ENCODE data around the gene PHACTR4. TPM values are rescaled to one million over a fixed set of nuclear protein-coding genes. Genes with fewer than 3 reads are reported as not detected.

PHACTR4 gene
- total and polyA plus RNA-seq, 2 of the 13 experiments (the other 11 are each of a cell fraction or from before 2014, with no cell fraction given), result 13.9 to 17.1 TPM

DNA sequence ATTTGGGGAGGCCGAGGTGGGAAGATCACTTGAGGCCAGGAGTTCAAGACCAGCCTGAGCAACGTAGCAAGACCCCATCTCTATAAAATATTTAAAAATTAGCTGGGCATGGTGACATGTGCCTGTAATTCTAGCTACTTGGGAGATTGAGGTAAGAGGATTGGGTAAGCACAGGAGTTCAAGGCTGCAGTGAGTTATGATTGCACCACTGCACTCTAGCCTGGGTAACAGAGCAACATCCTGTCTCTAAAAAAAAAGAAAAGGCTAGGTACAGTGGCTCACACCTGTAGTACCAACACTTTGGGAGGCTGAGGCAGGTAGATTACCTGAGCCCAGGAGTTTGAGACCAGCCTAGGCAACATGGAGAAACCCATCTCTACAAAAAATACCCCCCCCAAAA is 100.6 kb downstream of the PHACTR4 start (continued):
- TF ChIP-seq, protein P1, sequence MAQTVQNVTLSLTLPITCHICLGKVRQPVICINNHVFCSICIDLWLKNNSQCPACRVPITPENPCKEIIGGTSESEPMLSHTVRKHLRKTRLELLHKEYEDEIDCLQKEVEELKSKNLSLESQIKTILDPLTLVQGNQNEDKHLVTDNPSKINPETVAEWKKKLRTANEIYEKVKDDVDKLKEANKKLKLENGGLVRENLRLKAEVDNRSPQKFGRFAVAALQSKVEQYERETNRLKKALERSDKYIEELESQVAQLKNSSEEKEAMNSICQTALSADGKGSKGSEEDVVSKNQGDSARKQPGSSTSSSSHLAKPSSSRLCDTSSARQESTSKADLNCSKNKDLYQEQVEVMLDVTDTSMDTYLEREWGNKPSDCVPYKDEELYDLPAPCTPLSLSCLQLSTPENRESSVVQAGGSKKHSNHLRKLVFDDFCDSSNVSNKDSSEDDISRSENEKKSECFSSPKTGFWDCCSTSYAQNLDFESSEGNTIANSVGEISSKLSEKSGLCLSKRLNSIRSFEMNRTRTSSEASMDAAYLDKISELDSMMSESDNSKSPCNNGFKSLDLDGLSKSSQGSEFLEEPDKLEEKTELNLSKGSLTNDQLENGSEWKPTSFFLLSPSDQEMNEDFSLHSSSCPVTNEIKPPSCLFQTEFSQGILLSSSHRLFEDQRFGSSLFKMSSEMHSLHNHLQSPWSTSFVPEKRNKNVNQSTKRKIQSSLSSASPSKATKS (CRISPR knock-in tag; IDR thresholded peaks at IDR 0.05), result no peak
- TF ChIP-seq SSRP1 (CRISPR knock-in tag; IDR thresholded peaks at IDR 0.05), result no peak
- no peak for TF ChIP-seq NFRKB (IDR thresholded peaks at IDR 0.05)
- no peak for TF ChIP-seq REPIN1 (CRISPR knock-in tag; IDR thresholded peaks at IDR 0.05; ENCODE audit: borderline replicate concordance, low read depth)
- no peak for TF ChIP-seq HIVEP1 (CRISPR knock-in tag; IDR thresholded peaks at IDR 0.05)
- TF ChIP-seq ZNF354B (CRISPR knock-in tag; IDR thresholded peaks at IDR 0.05), result no peak
- TF ChIP-seq, protein P2, sequence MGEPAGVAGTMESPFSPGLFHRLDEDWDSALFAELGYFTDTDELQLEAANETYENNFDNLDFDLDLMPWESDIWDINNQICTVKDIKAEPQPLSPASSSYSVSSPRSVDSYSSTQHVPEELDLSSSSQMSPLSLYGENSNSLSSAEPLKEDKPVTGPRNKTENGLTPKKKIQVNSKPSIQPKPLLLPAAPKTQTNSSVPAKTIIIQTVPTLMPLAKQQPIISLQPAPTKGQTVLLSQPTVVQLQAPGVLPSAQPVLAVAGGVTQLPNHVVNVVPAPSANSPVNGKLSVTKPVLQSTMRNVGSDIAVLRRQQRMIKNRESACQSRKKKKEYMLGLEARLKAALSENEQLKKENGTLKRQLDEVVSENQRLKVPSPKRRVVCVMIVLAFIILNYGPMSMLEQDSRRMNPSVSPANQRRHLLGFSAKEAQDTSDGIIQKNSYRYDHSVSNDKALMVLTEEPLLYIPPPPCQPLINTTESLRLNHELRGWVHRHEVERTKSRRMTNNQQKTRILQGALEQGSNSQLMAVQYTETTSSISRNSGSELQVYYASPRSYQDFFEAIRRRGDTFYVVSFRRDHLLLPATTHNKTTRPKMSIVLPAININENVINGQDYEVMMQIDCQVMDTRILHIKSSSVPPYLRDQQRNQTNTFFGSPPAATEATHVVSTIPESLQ (CRISPR knock-in tag; conservative IDR thresholded peaks at IDR 0.05), result no peak
- TF ChIP-seq MEIS2 (CRISPR knock-in tag; IDR thresholded peaks at IDR 0.05), result no peak
- no peak for TF ChIP-seq ZNF383 (CRISPR knock-in tag; IDR thresholded peaks at IDR 0.05; ENCODE audit: borderline replicate concordance)
- TF ChIP-seq ZNF788 (CRISPR knock-in tag; IDR thresholded peaks at IDR 0.05; ENCODE audit: borderline replicate concordance), result no peak
- TF ChIP-seq, protein P3, sequence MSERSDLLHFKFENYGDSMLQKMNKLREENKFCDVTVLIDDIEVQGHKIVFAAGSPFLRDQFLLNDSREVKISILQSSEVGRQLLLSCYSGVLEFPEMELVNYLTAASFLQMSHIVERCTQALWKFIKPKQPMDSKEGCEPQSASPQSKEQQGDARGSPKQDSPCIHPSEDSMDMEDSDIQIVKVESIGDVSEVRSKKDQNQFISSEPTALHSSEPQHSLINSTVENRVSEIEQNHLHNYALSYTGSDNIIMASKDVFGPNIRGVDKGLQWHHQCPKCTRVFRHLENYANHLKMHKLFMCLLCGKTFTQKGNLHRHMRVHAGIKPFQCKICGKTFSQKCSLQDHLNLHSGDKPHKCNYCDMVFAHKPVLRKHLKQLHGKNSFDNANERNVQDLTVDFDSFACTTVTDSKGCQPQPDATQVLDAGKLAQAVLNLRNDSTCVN (CRISPR knock-in tag; IDR thresholded peaks at IDR 0.05; ENCODE audit: borderline replicate concordance), result no peak
- TF ChIP-seq, protein P4, sequence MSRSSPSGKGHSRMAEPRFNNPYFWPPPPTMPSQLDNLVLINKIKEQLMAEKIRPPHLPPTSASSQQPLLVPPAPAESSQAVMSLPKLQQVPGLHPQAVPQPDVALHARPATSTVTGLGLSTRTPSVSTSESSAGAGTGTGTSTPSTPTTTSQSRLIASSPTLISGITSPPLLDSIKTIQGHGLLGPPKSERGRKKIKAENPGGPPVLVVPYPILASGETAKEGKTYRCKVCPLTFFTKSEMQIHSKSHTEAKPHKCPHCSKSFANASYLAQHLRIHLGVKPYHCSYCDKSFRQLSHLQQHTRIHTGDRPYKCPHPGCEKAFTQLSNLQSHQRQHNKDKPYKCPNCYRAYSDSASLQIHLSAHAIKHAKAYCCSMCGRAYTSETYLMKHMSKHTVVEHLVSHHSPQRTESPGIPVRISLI (CRISPR knock-in tag; IDR thresholded peaks at IDR 0.05; ENCODE audit: borderline replicate concordance), result 0 out of 2 replicates have a peak, but pooled peaks have one; percentile 22
- TF ChIP-seq NR2C2 (CRISPR knock-in tag; IDR thresholded peaks at IDR 0.05; ENCODE audit: borderline replicate concordance), result peak; percentile 43; the same call in 1 of the 2 replicates
- TF ChIP-seq CEBPG (CRISPR knock-in tag; IDR thresholded peaks at IDR 0.05), result peak; percentile 70
- TF ChIP-seq PTBP1 (IDR thresholded peaks at IDR 0.05; ENCODE audit: low read depth, low read length, poor library complexity, severe bottlenecking), result no peak
- no peak for TF ChIP-seq MTA3 (CRISPR knock-in tag; IDR thresholded peaks at IDR 0.05)
- TF ChIP-seq NFKBIZ (CRISPR knock-in tag; IDR thresholded peaks at IDR 0.05), result no peak
- no peak for TF ChIP-seq FLYWCH1 (CRISPR knock-in tag; IDR thresholded peaks at IDR 0.05)
- no peak for TF ChIP-seq SP140L (CRISPR knock-in tag; IDR thresholded peaks at IDR 0.05; ENCODE audit: borderline replicate concordance)
- peak; percentile 54 for TF ChIP-seq RARA (CRISPR knock-in tag; IDR thresholded peaks at IDR 0.05)
- TF ChIP-seq HNF4A (CRISPR knock-in tag; IDR thresholded peaks at IDR 0.05), result peak; percentile 27; the same call in 1 of the 2 replicates
- TF ChIP-seq FOXJ3 (CRISPR knock-in tag; IDR thresholded peaks at IDR 0.05; ENCODE audit: borderline replicate concordance), result no peak
- no peak for TF ChIP-seq ZNF670 (CRISPR knock-in tag; IDR thresholded peaks at IDR 0.05; ENCODE audit: borderline replicate concordance)
- TF ChIP-seq PAX8 (CRISPR knock-in tag; IDR thresholded peaks at IDR 0.05; ENCODE audit: borderline replicate concordance), result no peak
- no peak for TF ChIP-seq ZBTB3 (CRISPR knock-in tag; IDR thresholded peaks at IDR 0.05; ENCODE audit: borderline replicate concordance, low read depth)
